Chondrocyte (in vitro differentiated cells): ENCODE measurements around the gene APOL2. TPM values are rescaled to one million over a fixed set of nuclear protein-coding genes. Genes with fewer than 3 reads are reported as not detected.

Experiments used
- DNase-seq: peaks from one replicate; pipeline ENCODE4 v3.0.0; 2021; ENCODE audit warnings: mixed read lengths, low spot score
- H3K27ac Mint-ChIP-seq: one replicate; pipeline ENCODE4 v1.8.0; 2021; ENCODE audit warnings: mild to moderate bottlenecking, moderate library complexity, mixed read lengths; ENCODE audit not compliant: unreplicated experiment
- H3K27me3 Mint-ChIP-seq: 2 replicates; pipeline ENCODE4 v1.8.0; 2021; ENCODE audit warnings: low read depth, mixed read lengths
- H3K36me3 Mint-ChIP-seq: 2 replicates; pipeline ENCODE4 v1.8.0; 2021; ENCODE audit warnings: low read depth, mixed read lengths
- H3K4me1 Mint-ChIP-seq: 2 replicates; pipeline ENCODE4 v1.8.0; 2021; ENCODE audit warnings: low read depth, mild to moderate bottlenecking, mixed read lengths
- H3K4me3 Mint-ChIP-seq: one replicate; pipeline ENCODE4 v1.8.0; 2021; ENCODE audit warnings: mild to moderate bottlenecking, moderate library complexity, mixed read lengths; ENCODE audit not compliant: unreplicated experiment
- H3K9me3 Mint-ChIP-seq: 2 replicates; pipeline ENCODE4 v1.8.0; 2021; ENCODE audit warnings: low read depth, mixed read lengths
- CTCF ChIP-seq: fragments of 200-600 bp; sonication (generic); IDR thresholded peaks from 2 replicates; pipeline ENCODE4 v1.5.0; 2021; ENCODE audit warnings: antibody characterized with exemption, mild to moderate bottlenecking, moderate library complexity
- total RNA-seq: library from RNA; stranded (reverse); gene quantifications from 3 replicates; pipeline ENCODE4 v1.2.1, GENCODE V29; 2021

Gene APOL2
- total RNA-seq, 1 donor from 2014 or later, result 84.1 TPM

- Mint-ChIP-seq H3K27me3 (peaks cover 23% of the 10 kb centered on the region), H3K4me3 (no peak overlapping the region)
Observed at GRCh38 chr22:36218648-36219193, 20.6 kb downstream of the APOL2 start.

GRCh38 chr22:36215981-36216380 lies 23.3 kb downstream of the APOL2 start:
- Mint-ChIP-seq H3K36me3 (no peaks in the 10 kb centered on the region), H3K27me3 (peaks cover 33% of the 10 kb centered on the region), H3K9me3 (no peaks in the 10 kb centered on the region), H3K4me1 (peaks cover 7% of the 10 kb centered on the region), H3K4me3 (no peak overlapping the region), H3K27ac (no peak overlapping the region)
- no peak for TF ChIP-seq CTCF
- no peak for DNase-seq

More at GRCh38 chr22:36218648-36219193, 20.6 kb downstream of the APOL2 start:
- Mint-ChIP-seq H3K36me3 (no peaks in the 10 kb centered on the region), H3K4me1 (peaks cover 8% of the 10 kb centered on the region), H3K9me3 (no peaks in the 10 kb centered on the region), H3K27ac (no peak overlapping the region)
- DNase-seq, result no peak
- TF ChIP-seq CTCF, result no peak

GRCh38 chr22:36213586-36213985 lies 25.7 kb downstream of the APOL2 start:
- Mint-ChIP-seq H3K27me3 (peaks cover 35% of the 10 kb centered on the region), H3K4me1 (peaks cover 7% of the 10 kb centered on the region), H3K27ac (no peak overlapping the region), H3K36me3 (no peaks in the 10 kb centered on the region), H3K4me3 (no peak overlapping the region), H3K9me3 (peaks cover 4% of the 10 kb centered on the region)
- no peak for TF ChIP-seq CTCF
- no peak for DNase-seq

- Mint-ChIP-seq H3K36me3 (no peaks in the 10 kb centered on the region), H3K4me3 (no peak overlapping the region), H3K9me3 (peaks cover 4% of the 10 kb centered on the region), H3K27me3 (peaks cover 28% of the 10 kb centered on the region), H3K27ac (no peak overlapping the region), H3K4me1 (peaks cover 7% of the 10 kb centered on the region)
- TF ChIP-seq CTCF, result no peak
- no peak for DNase-seq
Observed at GRCh38 chr22:36212901-36213300, 26.4 kb downstream of the APOL2 start.

- DNase-seq, result no peak
- Mint-ChIP-seq H3K27me3 (peaks cover 28% of the 10 kb centered on the region), H3K9me3 (peaks cover 4% of the 10 kb centered on the region), H3K36me3 (no peaks in the 10 kb centered on the region), H3K27ac (no peak overlapping the region), H3K4me3 (no peak overlapping the region), H3K4me1 (peaks cover 7% of the 10 kb centered on the region)
- no peak for TF ChIP-seq CTCF
Observed at GRCh38 chr22:36211237-36211861, 28.0 kb downstream of the APOL2 start.
